Stimulated activated naive CD8-positive, alpha-beta T cell treated with anti-CD3 and anti-CD28 coated beads, Interleukin-15, Interleukin-2, amounts not matched to agents 100 U/mL and 50 U/mL, for 24 hours (primary cell): ENCODE results near the gene SLC34A2.

Experiments
- ATAC-seq: fragments of 150-1000 bp; cut with Tn5 transposase; one replicate; pipeline ENCODE4 v1.10.0; 2021
- DNase-seq: peaks from one replicate; pipeline ENCODE4 v3.0.0; 2021

SLC34A2 gene

GRCh38 chr4:25725870-25726269 is 70.2 kb downstream of the SLC34A2 start:
- no peak for DNase-seq
- ATAC-seq, result no peak

- ATAC-seq, result no peak
- no peak for DNase-seq
These were observed 72.3 kb downstream of the SLC34A2 start for GRCh38 chr4:25727711-25728493.
